Keratinocyte (primary cell): ENCODE measurements around the gene POR. TPM values are rescaled to one million over a fixed set of nuclear protein-coding genes. Genes with fewer than 3 reads are reported as not detected.

Experiments
- DNase-seq: peaks from one replicate; pipeline ENCODE4 v3.0.0-alpha.2; 2011; ENCODE audit warnings: low read depth, missing footprints, low spot score
- FAIRE-seq: peaks from 2 replicates; lab custom pipeline; 2011; peaks lifted over from hg19 to GRCh38; lab: Jason Lieb, UNC
- H2AFZ ChIP-seq: 2 replicates; pipeline ENCODE4 v1.6.0; 2012; ENCODE audit warnings: low read length, control low read depth, inconsistent platforms; ENCODE audit not compliant: control insufficient read depth
- H3K27ac ChIP-seq: 2 replicates; pipeline ENCODE4 v1.5.1; 2011; ENCODE audit warnings: low read length; ENCODE audit not compliant: control insufficient read depth, insufficient read depth
- H3K27me3 ChIP-seq: 3 replicates; pipeline ENCODE4 v1.6.0; 2011; ENCODE audit warnings: low read length; ENCODE audit not compliant: control insufficient read depth, insufficient read depth; ENCODE audit errors: extremely low read depth
- H3K36me3 ChIP-seq, 2 experiments: 2 replicates in 1 of 2; 3 replicates in 1 of 2; pipeline ENCODE4 v1.5.1; 2011; ENCODE audit warnings: low read length in 2 of 2, mild to moderate bottlenecking in 1 of 2; ENCODE audit not compliant: control insufficient read depth in 2 of 2, insufficient read depth in 2 of 2; ENCODE audit errors: extremely low read depth in 1 of 2
- H3K4me1 ChIP-seq: 3 replicates; pipeline ENCODE4 v1.5.1; 2011; ENCODE audit warnings: low read length; ENCODE audit not compliant: control insufficient read depth, insufficient read depth; ENCODE audit errors: extremely low read depth
- H3K4me2 ChIP-seq: 3 replicates; pipeline ENCODE4 v1.6.0; 2011; ENCODE audit warnings: low read depth, low read length; ENCODE audit not compliant: control insufficient read depth, insufficient read depth; ENCODE audit errors: extremely low read depth
- H3K4me3 ChIP-seq, 3 experiments: fragments of 200-600 bp in 1 of 3; sonication (generic) in 1 of 3; 2 replicates in 2 of 3; 3 replicates in 1 of 3; pipeline ENCODE4 v1.5.1; 2011 to 2016; ENCODE audit warnings: low read length in 3 of 3, mild to moderate bottlenecking in 3 of 3, control low read depth in 2 of 3, inconsistent platforms in 1 of 3, low read depth in 1 of 3, mixed read lengths in 1 of 3, mixed run types in 1 of 3, moderate library complexity in 1 of 3; ENCODE audit not compliant: control insufficient read depth in 2 of 3, insufficient read depth in 2 of 3; ENCODE audit errors: extremely low read depth in 1 of 3
- H3K79me2 ChIP-seq: 2 replicates; pipeline ENCODE4 v1.6.0; 2012; ENCODE audit warnings: low read length; ENCODE audit not compliant: control insufficient read depth, insufficient read depth
- H3K9ac ChIP-seq: 3 replicates; pipeline ENCODE4 v1.6.0; 2011; ENCODE audit warnings: low read length; ENCODE audit not compliant: control insufficient read depth, insufficient read depth; ENCODE audit errors: extremely low read depth
- H3K9me1 ChIP-seq: 3 replicates; pipeline ENCODE4 v1.6.0; 2011; ENCODE audit warnings: low read length; ENCODE audit not compliant: control insufficient read depth, insufficient read depth; ENCODE audit errors: extremely low read depth
- H3K9me3 ChIP-seq: 2 replicates; pipeline ENCODE4 v1.5.1; 2012; ENCODE audit warnings: low read depth, low read length; ENCODE audit not compliant: control insufficient read depth
- H4K20me1 ChIP-seq: 3 replicates; pipeline ENCODE4 v1.6.0; 2011; ENCODE audit warnings: low read length; ENCODE audit not compliant: control insufficient read depth, insufficient read depth; ENCODE audit errors: extremely low read depth
- EZH2 ChIP-seq: IDR thresholded peaks from one replicate; pipeline ENCODE4 v1.6.1; 2012; ENCODE audit warnings: inconsistent platforms, mild to moderate bottlenecking, low read length, moderate library complexity
- dilution Hi-C: fragments of 300-500 bp; cut with MboI; formaldehyde crosslinking; loops from one replicate; pipeline ENCODE4 v1.7.0; 2020; ENCODE audit warnings: low sequenced_read_pairs; ENCODE audit not compliant: extremely low pct_ligation_motif_present
- polyA plus RNA-seq, 5 experiments: library from polyadenylated mRNA; depleted of rRNA in 3 of 5; stranded (reverse) in 3 of 5; stranded (forward) in 1 of 5; unstranded in 1 of 5; fragments of >200 nt; gene quantifications; 1 replicate in 1 of 5; 2 replicates in 3 of 5; 3 replicates in 1 of 5; pipeline versions ENCODE4 v1.2.1 to v1.2.3, GENCODE V29; 2011 to 2012; ENCODE audit warnings: missing spikeins in 2 of 5, low read depth in 1 of 5, low replicate concordance in 1 of 5
- TF ChIP-seq, protein P1 (sequence below), 3 experiments: IDR thresholded peaks in 1 of 3; conservative IDR thresholded peaks in 1 of 3; optimal IDR thresholded peaks in 1 of 3; 2 replicates in 2 of 3; 3 replicates in 1 of 3; pipeline versions ENCODE3 to v1.5.1; 2011; ENCODE audit warnings: low read length in 3 of 3, mild to moderate bottlenecking in 3 of 3, moderate library complexity in 2 of 3, control low read depth in 1 of 3, inconsistent platforms in 1 of 3; ENCODE audit not compliant: insufficient read depth in 2 of 3; ENCODE audit errors: extremely low read depth in 1 of 3

Gene POR
- polyA plus RNA-seq, 1 donor (not counting 4 experiments of a cell fraction or from before 2014, with no cell fraction given): 28.6 TPM

DNA sequence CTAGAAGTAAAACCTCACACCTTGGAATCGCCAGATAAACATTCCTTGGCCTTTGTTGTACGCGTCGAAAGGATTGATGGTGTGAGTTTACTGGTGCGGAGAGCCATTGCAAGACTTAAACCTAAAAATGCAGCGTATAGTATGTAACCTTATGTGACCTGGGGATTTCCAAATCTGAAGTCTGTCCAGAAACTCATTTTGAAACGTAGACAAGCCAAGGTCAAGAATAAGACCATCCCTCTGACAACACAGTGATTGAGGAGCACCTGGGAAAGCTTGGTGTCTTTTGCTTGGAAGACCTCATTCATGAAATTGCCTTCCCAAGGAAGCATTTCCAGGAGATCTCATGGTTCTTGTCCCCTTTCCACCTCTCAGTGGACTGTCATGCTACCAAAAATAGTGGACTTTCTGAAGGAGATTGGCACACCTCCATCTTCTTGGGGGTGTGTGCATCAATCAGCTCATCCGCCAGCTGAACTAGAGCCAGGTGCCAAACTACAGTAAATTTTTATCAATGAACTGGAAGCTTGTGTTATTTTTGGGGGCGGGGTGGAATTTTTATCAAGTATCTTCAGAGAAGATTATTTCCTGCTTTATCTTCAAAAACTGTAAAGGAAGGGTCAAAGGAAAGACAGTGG is 8.1 kb downstream of the POR start:
- dilution Hi-C loops: no loop called here
- H3K36me3 ChIP-seq: peaks cover 3% of the 10 kb centered on the region in 2 experiments
- peaks cover 47% of the 10 kb centered on the region for H3K79me2 ChIP-seq
- no peaks in the 10 kb centered on the region for H3K9me3 ChIP-seq
- H3K4me2 ChIP-seq: no peak overlapping the region
- no peaks in the 10 kb centered on the region for H3K9me1 ChIP-seq
- H3K27me3 ChIP-seq: no peaks in the 10 kb centered on the region
- H3K27ac ChIP-seq: no peak overlapping the region
- no peak overlapping the region for H3K4me3 ChIP-seq
- no peak overlapping the region for H3K9ac ChIP-seq
- DNase-seq: no peak
- H4K20me1 ChIP-seq: peaks cover 5% of the 10 kb centered on the region
- no peak for FAIRE-seq
- no peak overlapping the region for H2AFZ ChIP-seq
- H3K4me1 ChIP-seq: no peaks in the 10 kb centered on the region
- TF ChIP-seq, protein P1, sequence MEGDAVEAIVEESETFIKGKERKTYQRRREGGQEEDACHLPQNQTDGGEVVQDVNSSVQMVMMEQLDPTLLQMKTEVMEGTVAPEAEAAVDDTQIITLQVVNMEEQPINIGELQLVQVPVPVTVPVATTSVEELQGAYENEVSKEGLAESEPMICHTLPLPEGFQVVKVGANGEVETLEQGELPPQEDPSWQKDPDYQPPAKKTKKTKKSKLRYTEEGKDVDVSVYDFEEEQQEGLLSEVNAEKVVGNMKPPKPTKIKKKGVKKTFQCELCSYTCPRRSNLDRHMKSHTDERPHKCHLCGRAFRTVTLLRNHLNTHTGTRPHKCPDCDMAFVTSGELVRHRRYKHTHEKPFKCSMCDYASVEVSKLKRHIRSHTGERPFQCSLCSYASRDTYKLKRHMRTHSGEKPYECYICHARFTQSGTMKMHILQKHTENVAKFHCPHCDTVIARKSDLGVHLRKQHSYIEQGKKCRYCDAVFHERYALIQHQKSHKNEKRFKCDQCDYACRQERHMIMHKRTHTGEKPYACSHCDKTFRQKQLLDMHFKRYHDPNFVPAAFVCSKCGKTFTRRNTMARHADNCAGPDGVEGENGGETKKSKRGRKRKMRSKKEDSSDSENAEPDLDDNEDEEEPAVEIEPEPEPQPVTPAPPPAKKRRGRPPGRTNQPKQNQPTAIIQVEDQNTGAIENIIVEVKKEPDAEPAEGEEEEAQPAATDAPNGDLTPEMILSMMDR (optimal IDR thresholded peaks at IDR 0.05 in 1 of 3, IDR thresholded peaks at IDR 0.05 in 1 of 3, conservative IDR thresholded peaks at IDR 0.05 in 1 of 3; ENCODE audit: extremely low read depth in 1 of 3, insufficient read depth in 2 of 3, low read length in 3 of 3): no peak

DNA sequence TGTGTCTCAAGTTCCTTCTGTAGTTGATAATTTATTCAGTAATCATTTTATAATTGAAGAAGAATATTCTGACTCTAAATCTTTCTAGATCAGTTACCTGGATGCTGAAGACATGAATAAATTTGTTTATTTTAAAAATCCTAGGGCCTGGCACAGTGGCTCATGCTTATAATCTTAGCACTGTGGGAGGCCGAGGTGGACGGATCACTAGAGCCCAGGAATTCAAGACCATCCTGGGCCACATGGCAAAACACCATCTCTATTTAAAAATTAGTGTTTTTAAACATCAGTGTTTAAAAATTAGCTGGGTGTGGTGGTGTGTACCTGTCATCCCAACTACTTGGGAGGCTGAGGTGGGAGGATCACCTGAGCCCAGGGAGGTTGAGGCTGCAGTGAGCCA is 9.3 kb downstream of the POR start:
- peaks cover 3 to 6% of the 10 kb centered on the region in 2 experiments for H3K36me3 ChIP-seq
- H3K79me2 ChIP-seq: peaks cover 37% of the 10 kb centered on the region
- no peaks in the 10 kb centered on the region for H3K27me3 ChIP-seq
- no peak for TF ChIP-seq EZH2
- TF ChIP-seq, protein P1 (optimal IDR thresholded peaks at IDR 0.05 in 1 of 3, IDR thresholded peaks at IDR 0.05 in 1 of 3, conservative IDR thresholded peaks at IDR 0.05 in 1 of 3; ENCODE audit: extremely low read depth in 1 of 3, insufficient read depth in 2 of 3, low read length in 3 of 3): no peak
- H3K4me1 ChIP-seq: no peaks in the 10 kb centered on the region
- no peak for DNase-seq
- H3K9me3 ChIP-seq: no peaks in the 10 kb centered on the region
- H2AFZ ChIP-seq: no peak overlapping the region
- no peak overlapping the region for H3K9ac ChIP-seq
- no peak overlapping the region for H3K27ac ChIP-seq
- FAIRE-seq: no peak
- H3K4me2 ChIP-seq: no peak overlapping the region
- peaks cover 5% of the 10 kb centered on the region for H4K20me1 ChIP-seq
- H3K9me1 ChIP-seq: no peaks in the 10 kb centered on the region
- dilution Hi-C loops: no loop called here
- H3K4me3 ChIP-seq: no peak overlapping the region
